COLO668 (cell line): ENCODE data around the gene ATP1B4.

Experiments
- DNase-seq: peaks from one replicate; lab custom pipeline; 2025; ENCODE audit not compliant: unreplicated experiment; lab: John Stamatoyannopoulos, UW

Gene ATP1B4

DNA sequence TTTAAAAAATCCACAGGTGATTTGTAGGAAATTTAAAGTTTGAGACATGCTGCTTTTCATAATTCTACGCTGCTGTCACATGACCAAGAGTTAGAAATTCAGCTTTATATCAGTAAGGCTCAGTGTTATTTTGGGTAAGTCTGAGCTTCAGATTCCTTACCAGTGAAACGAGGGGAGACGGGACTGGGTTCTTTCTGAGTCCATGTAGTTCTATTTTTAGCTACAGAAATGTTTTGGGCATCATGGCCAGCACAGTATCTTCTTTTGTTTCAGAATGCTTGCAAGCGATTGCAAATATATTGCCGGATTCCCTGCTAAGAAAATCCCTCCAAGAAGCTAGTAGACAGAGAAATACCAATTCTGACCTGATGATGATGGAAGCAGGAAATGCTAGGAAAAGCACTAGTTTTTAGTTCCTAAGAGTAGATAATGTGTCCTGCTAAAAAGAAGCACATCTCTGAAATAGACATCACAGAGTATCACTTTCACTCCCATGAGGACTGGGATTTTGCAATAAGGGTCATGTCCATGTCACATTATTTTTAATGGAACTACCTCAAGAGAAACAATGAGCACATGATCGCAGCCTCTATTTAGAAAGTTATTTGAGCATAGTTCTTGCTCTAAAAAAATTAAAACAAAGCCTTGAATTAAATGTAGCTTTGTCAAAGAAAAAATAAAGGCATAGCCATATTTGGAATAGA, 10.9 kb downstream of the ATP1B4 start:
- no peak for DNase-seq

- no peak for DNase-seq
These were observed 15.3 kb downstream of the ATP1B4 start for GRCh38 chrX:120377179-120377578.

DNA sequence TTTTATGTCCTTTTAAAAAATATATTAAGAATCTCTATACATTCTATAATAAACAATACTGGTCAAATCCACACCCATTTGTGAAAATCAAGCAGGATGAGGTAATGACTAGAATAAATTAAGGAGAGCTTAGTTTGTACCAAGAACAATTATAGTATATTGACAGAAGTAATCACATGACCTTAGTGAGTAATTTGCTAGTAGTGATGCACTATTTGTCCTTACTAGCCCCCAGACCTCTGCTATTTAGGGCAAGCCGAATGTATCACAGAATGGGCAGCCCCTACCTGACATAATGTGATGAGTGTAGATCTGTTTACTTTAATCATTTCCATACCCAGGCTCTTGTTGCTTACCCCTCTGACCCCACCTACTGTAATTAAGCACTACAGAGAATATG, 15.8 kb downstream of the ATP1B4 start:
- DNase-seq: no peak

GRCh38 chrX:120378570-120378969, 16.7 kb downstream of the ATP1B4 start:
- DNase-seq: no peak

DNA sequence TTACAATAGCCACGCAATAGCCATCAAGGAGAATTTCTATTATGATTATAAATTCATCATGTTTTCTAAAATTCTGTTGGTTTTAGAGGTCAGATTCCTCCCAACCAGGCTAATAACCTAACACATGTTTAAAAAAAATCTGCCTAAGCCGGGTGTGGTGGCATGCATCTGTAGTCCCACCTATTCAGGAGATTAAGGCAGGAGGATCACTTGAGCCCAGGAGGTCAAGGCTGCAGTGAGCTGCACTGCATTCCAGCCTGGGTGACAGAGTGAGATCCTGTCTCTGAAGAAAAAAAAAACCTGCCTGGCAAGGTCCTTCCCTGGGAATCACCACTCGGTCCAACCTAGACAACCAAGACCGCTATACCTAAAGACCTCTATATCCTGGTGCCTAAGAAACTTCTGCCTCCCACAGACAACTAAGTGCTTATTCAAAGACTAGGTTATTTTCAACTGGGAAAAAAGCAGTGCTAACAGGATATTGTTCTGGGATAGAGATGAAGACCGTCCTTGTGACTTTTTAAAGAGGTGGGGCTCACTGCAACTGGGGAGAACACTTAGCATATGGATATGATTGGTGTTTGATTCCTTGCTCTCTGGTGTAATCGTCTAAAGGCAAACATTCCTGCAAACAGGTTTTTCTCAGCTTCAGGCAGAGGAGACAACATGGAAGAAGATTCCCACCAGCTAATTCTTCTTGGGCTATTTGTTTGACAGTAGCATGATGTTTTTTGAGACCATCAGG, 18.2 kb downstream of the ATP1B4 start:
- no peak for DNase-seq

DNA sequence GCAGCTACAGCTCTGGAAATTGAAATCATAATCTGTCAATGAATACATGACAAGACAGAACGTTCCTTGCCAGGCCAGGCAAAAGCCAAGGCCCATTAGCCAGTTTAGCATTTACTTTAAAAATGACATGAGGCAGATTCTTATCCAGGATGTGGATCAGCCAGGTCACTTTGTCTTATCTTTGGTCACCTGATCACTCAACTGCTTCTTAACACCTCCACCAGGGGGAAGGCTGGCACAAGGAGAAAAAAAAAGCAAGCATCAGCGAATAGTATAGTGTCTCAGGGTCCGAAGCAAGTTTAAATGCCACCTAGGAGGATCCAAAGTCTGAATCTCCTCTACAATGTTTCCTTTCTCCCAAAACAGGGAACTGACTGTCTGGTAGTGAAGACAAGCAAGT, 18.8 kb downstream of the ATP1B4 start:
- DNase-seq: no peak

- no peak for DNase-seq
These were observed 39.4 kb downstream of the ATP1B4 start for GRCh38 chrX:120401301-120401700.

DNA sequence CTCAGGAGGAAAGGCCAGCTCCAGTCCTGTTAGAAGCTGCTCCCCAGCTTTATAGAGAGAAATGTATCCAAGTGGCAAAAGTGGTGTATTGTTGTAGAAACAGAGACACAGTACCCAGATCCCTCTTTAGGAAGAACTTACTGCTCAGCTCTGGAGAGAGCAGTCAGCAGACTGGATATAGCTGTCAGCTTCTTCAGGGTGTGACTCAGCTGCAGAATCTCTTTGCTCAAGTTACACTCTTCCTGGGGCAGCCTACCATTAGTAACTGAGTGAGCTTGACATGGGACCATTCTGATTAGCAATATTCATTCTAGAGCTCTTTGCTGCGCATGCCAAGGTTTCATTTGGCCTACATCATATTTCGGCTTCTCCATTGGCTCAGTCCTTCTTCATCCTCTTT, 40.5 kb downstream of the ATP1B4 start:
- no peak for DNase-seq

GRCh38 chrX:120406638-120407037, 44.7 kb downstream of the ATP1B4 start:
- DNase-seq: no peak

DNA sequence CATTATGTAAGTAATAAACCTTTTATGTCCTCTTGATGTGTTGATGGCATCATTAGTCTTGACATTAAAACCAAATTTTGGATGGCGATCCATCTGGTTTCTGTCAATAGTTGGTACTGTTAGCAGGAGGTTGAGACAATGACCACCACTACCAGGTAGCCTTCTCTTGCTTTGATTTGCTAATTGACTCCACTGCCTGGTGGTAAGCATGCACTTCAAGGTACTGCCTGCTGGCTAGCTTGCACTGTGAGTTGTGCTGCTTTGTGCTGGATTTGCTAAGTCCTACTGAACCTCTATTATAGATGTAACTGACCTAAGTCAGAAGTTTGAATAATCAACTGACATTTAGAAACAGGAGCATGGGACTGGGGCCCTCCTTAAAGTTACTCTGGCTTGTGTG, 46.3 kb downstream of the ATP1B4 start:
- no peak for DNase-seq

GRCh38 chrX:120419463-120419862, 57.6 kb downstream of the ATP1B4 start:
- DNase-seq: no peak

DNA sequence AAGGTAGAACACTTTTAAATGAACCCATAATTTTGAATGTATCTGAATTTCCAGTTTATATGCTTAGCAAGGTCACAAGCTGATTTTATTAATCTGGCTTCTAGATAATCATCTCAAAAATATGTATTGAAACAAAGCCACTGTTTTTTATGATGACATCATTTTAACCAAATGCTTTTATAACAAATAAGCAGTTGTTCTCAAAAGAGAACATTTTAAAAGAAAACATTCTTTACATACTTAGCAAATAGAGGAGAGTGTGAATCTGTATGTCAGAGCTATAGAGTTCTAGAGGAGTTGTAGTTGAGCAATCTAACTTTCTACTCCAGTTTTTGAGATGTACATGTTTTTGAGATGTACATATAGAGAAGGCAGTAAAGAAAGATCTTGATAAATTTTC, 64.7 kb downstream of the ATP1B4 start:
- no peak for DNase-seq

- no peak for DNase-seq
These were observed 66.4 kb downstream of the ATP1B4 start for GRCh38 chrX:120428309-120428708.

DNA sequence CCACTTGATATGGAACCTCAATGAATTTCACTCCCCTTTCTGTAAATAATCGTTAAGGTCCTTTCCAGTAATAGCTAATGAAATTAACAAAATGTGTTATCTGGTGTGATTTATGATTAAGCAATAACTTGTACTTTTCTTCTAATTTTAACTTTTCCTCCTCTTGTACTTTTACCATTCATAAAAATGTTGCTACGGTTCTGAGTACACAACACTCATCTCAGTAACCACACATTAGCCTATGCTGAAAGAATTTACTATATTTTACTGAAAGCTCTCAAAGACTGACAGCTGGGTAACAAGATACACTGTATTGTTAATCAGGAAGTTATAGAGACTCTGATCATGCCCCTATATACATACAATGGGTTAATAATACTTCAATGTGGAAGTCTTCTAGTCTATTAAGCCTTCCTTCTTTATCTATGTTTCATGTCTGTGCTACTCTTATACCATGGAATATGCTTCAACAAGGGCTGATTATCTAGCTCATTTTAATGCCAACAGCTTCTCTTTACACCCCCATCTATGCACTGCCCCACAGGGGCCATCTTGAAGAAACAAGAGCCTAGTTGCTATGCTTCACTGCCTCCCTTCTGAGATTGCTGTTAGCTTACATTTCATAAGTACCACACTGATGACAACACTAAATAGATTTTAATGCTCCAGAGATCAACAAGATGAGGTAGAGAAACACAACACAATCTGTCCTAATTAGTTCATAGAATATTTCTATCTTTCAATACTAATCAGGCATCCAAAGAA, 68.1 kb downstream of the ATP1B4 start:
- no peak for DNase-seq
